Right atrium auricular region (tissue), 2 donors: ENCODE measurements around the gene PALD1. TPM values are rescaled to one million over a fixed set of nuclear protein-coding genes. Genes with fewer than 3 reads are reported as not detected.

ENCODE experiments used
- DNase-seq: peaks from one replicate; pipeline ENCODE4 v3.0.0-alpha.2; 2019; ENCODE audit warnings: low spot score
- H3K27ac ChIP-seq, 2 donors: fragments of 200-600 bp; sonication (generic); 1 replicate in 1 of 2; 2 replicates in 1 of 2; pipeline ENCODE4 v1.5.1; 2016 to 2019
- H3K27me3 ChIP-seq, 2 donors: fragments of 200-600 bp; sonication (generic); one replicate each; pipeline versions ENCODE4 v1.5.1 to v1.6.0; 2017 to 2019
- H3K36me3 ChIP-seq: fragments of 200-600 bp; sonication (generic); one replicate; pipeline ENCODE4 v1.5.1; 2016
- H3K4me1 ChIP-seq, 2 donors: fragments of 200-600 bp; sonication (generic); one replicate each; pipeline versions ENCODE4 v1.5.1 to v1.6.0; 2017 to 2019
- H3K4me3 ChIP-seq, 2 donors: fragments of 200-600 bp; sonication (generic); 1 replicate in 1 of 2; 2 replicates in 1 of 2; pipeline ENCODE4 v1.5.1; 2017 to 2019; ENCODE audit warnings: mild to moderate bottlenecking in 1 of 2, moderate library complexity in 1 of 2
- H3K9me3 ChIP-seq, 2 donors: fragments of 200-600 bp; sonication (generic); one replicate each; pipeline ENCODE4 v1.5.1; 2019
- CTCF ChIP-seq, 2 donors: fragments of 200-600 bp; sonication (generic); IDR thresholded peaks; one replicate each; pipeline ENCODE4 v1.5.1; 2019; ENCODE audit warnings: antibody characterized with exemption in 2 of 2
- total RNA-seq, 2 donors: library from RNA; depleted of rRNA; stranded (reverse); fragments of >200 nt; gene quantifications; one replicate each; pipeline ENCODE4 v1.1.0, GENCODE V29; 2016

Gene PALD1
- total RNA-seq, 2 donors from 2014 or later, result 4.9 to 8.5 TPM

GRCh38 chr10:70551466-70551865 is 72.9 kb downstream of the PALD1 start:
- no peaks in the 10 kb centered on the region for H3K27me3 ChIP-seq
- H3K9me3 ChIP-seq, result no peaks in the 10 kb centered on the region
- no peaks in the 10 kb centered on the region for H3K36me3 ChIP-seq
- H3K4me1 ChIP-seq, result peaks cover 0 to 3% of the 10 kb centered on the region in 2 donors
- H3K4me3 ChIP-seq, result no peak overlapping the region
- no peak overlapping the region for H3K27ac ChIP-seq
- no peak for TF ChIP-seq CTCF (IDR thresholded peaks at IDR 0.05)
- no peak for DNase-seq

DNA sequence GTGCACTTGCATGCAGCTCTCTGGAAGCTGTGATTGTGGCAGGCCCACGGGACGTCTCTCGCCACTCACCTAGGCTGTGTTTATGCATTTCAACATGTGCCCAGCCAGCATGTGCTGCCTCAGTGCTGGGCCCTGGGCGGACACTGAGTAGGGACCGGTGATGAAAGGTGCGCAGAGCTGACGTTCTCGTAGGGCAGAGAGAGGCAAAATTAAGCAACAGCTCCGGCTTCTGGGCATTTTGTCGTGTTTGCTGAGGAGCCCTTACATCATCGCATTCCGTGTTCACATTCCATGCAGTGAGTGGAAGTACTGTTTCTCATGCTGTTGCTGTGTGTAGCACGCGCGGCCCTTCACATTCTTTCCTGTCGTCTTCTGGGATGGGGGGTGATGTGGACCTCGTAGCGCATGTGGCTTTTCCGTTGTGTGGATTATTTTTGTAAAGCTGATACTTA is 73.4 kb downstream of the PALD1 start:
- Histone ChIP-seq H3K4me1 (peaks cover 0 to 3% of the 10 kb centered on the region in 2 donors), H3K9me3 (no peaks in the 10 kb centered on the region), H3K4me3 (no peak overlapping the region), H3K27ac (no peak overlapping the region), H3K27me3 (no peaks in the 10 kb centered on the region), H3K36me3 (no peaks in the 10 kb centered on the region)
- TF ChIP-seq CTCF (IDR thresholded peaks at IDR 0.05), result no peak
- peak; percentile 84 for DNase-seq

DNA sequence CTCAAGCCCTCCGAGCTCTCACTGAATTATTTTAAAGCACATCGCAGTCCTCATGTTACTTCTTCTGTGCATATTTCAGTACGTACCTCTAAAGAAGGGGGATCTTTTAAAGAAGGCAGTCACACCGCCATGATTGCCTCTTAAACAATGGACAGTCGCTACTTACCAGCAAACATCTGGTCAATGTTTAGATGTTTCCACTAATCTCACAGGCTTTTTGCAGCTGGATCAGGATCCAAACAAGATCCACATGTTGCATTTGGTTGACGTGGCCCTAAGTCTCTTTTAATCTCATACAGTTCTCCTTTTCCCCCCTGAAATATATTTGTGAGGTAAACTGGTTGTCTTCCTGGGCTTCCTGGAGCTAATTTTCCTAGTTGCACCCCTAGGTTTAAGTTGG is 74.0 kb downstream of the PALD1 start:
- DNase-seq, result no peak
- H3K4me3 ChIP-seq, result no peak overlapping the region
- no peak for TF ChIP-seq CTCF (IDR thresholded peaks at IDR 0.05)
- no peaks in the 10 kb centered on the region for H3K27me3 ChIP-seq
- no peaks in the 10 kb centered on the region for H3K36me3 ChIP-seq
- H3K4me1 ChIP-seq, result peaks cover 0 to 3% of the 10 kb centered on the region in 2 donors
- no peaks in the 10 kb centered on the region for H3K9me3 ChIP-seq
- no peak overlapping the region for H3K27ac ChIP-seq

- no peak for TF ChIP-seq CTCF (IDR thresholded peaks at IDR 0.05)
- DNase-seq, result no peak
- no peaks in the 10 kb centered on the region for H3K36me3 ChIP-seq
- no peak overlapping the region for H3K4me3 ChIP-seq
- no peaks in the 10 kb centered on the region for H3K9me3 ChIP-seq
- no peak overlapping the region for H3K27ac ChIP-seq
- H3K27me3 ChIP-seq, result no peaks in the 10 kb centered on the region
- peaks cover 0 to 28% of the 10 kb centered on the region in 2 donors for H3K4me1 ChIP-seq
Measured at GRCh38 chr10:70555371-70555770, 76.8 kb downstream of the PALD1 start.

DNA sequence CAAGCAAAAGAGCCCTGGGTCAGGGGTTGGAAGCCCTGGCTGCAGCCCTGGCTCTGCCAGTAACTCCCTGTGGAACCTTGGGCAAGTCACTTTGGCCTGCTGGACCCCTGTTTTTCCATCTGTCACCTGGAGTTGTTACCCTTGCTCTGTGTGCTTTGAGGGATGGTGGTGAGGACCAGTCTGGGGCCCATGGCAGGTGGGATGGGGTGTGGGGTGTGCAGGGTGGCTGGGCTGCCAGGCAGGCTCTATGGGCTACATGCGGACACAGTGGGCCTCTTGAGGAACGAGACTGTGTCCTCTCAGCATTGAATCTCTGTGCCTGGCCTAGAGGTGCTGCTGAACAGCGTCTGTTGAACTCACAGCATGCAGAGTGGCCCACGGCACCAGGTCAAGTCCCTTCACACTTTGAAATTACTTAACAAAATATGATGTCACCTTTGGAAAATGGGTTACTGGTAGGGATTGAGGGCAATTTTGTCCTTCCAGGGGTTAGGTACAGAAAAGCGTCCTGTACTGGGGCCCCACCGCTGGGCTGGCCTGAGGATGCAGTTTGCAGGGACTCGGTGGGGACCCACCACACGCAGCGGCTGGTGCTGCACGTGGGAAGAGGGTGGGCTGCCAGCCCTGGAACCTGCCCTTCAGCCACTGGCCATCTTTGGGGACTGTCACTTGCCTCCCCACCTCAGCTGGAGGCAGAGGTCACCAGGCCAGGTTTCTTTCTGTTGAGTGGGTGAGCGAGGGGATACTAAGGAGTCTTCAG is 78.7 kb downstream of the PALD1 start:
- Histone ChIP-seq H3K27me3 (no peaks in the 10 kb centered on the region), H3K9me3 (no peaks in the 10 kb centered on the region), H3K27ac (no peak overlapping the region), H3K4me1 (peaks cover 0 to 43% of the 10 kb centered on the region in 2 donors), H3K36me3 (no peaks in the 10 kb centered on the region), H3K4me3 (no peak overlapping the region)
- DNase-seq, result no peak
- no peak for TF ChIP-seq CTCF (IDR thresholded peaks at IDR 0.05)

DNA sequence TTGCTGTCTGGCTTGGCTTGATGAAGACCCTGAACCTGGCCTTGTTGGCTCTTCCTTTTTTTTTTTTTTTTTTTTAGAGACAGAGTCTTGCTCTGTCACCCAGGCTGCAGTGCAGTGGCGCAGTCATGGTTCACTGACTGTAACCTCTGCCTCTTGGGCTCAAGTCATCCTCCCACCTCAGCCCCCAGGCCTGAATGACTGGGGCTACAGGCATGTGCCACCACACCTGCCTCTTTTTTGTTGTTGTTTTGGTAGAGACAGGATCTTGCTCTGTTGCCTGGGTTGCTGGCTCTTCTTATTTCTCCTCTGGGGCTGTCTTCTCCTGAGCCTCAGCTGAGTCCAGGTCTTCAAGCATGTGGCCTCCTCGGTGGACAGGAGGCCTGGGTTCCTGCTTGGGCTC is 79.3 kb downstream of the PALD1 start:
- Histone ChIP-seq H3K4me3 (no peak overlapping the region), H3K27me3 (no peaks in the 10 kb centered on the region), H3K9me3 (no peaks in the 10 kb centered on the region), H3K27ac (no peak overlapping the region), H3K4me1 (peaks cover 0 to 44% of the 10 kb centered on the region in 2 donors), H3K36me3 (no peaks in the 10 kb centered on the region)
- DNase-seq, result no peak
- no peak for TF ChIP-seq CTCF (IDR thresholded peaks at IDR 0.05)
